ENCODE results near the gene HTN1. TPM values are rescaled to one million over a fixed set of nuclear protein-coding genes. Genes with fewer than 3 reads are reported as not detected.
"Not testable (repeated sequence)": the region's sequence is repeated elsewhere in the genome, so short reads cannot be mapped to it uniquely, and the experiment has no call there.

The HTN1 gene
- total RNA-seq (2011; cell fraction: chromatin; rRNA removed; ENCODE audit: low replicate concordance): not detected in 2 replicates
- total RNA-seq (2011; cell fraction: nucleolus; rRNA removed): not detected in 2 replicates
- total RNA-seq (2011; cell fraction: nucleoplasm; rRNA removed): not detected in 2 replicates
- total RNA-seq (2014; rRNA removed) (not detected in 2 replicates), total RNA-seq (2014; rRNA removed; fragmentation: Illumina TruSeq; extraction: Trizol) (not detected in 2 replicates), total RNA-seq (2015; rRNA removed; fragmentation: Illumina TruSeq; extraction: Trizol) (not detected in 2 replicates), total RNA-seq (2021) (not detected in 2 replicates), polyA plus RNA-seq (2011; rRNA removed) (not detected in 2 replicates), polyA plus RNA-seq (2014; fragmentation: Illumina TruSeq; extraction: Trizol) (not detected in 2 replicates), polyA plus RNA-seq (2014; fragmentation: Nextera tagmentation; extraction: Ambion mirVana) (not detected), polyA plus RNA-seq (2014; rRNA removed) (not detected in 2 replicates), polyA minus RNA-seq (2011; rRNA and poly(A)+ RNA removed) (not detected in 2 replicates), Bru-seq, nascent RNA (not detected), BruChase-seq, experiment 1, labeled RNA remaining after a 2-hour chase (not detected), BruChase-seq, experiment 2, labeled RNA remaining after a 6-hour chase (not detected)
- not detected in 2 replicates for polyA plus RNA-seq (2011; cell fraction: cytosol; rRNA removed)
- not detected in 2 replicates for polyA plus RNA-seq (2011; cell fraction: nucleus; rRNA removed)
- polyA plus RNA-seq (2012): not detected in 2 replicates
- not detected in 2 replicates for polyA minus RNA-seq (2011; cell fraction: cytosol; rRNA and poly(A)+ RNA removed)
- not detected in 2 replicates for polyA minus RNA-seq (2011; cell fraction: nucleus; rRNA and poly(A)+ RNA removed)
- long read RNA-seq, experiment 1: 0 reads
- long read RNA-seq, experiment 2: 0 reads
- long read RNA-seq, experiment 3: 0 reads

GRCh38 chr4:70050138-70050537 is at the start of gene HTN1:
Gene HTN1, plus strand, starts transcription at chr4:70050438. Its CDS starts 2,639 bp downstream, at chr4:70053077.
- H3K4me3 ChIP-seq; H4K20me1 ChIP-seq (replicated peaks; ENCODE audit: control insufficient read depth, insufficient read depth, low read length); ATAC-seq; H3K9me1 ChIP-seq (ENCODE audit: control insufficient read depth, insufficient read depth, low read length); H3K79me2 ChIP-seq (ENCODE audit: control insufficient read depth, insufficient read depth, low read length); BruUV-seq (replicated peaks); H3K27ac ChIP-seq (ENCODE audit: extremely low read depth, low read depth, low read length); H3K9ac ChIP-seq (ENCODE audit: insufficient read depth in 1 of 2, low read depth in 2 of 2, low read length in 2 of 2); H2AFZ ChIP-seq (ENCODE audit: low read depth, low read length); H3K9me3 ChIP-seq (replicated peaks; ENCODE audit: control insufficient read depth, insufficient read depth, low read depth, low read length); POLR2A ChIA-PET; H3K36me3 ChIP-seq (ENCODE audit: control insufficient read depth, insufficient read depth, low read length); DNase-seq (ENCODE audit: extremely low read depth in 1 of 4, low spot score in 3 of 4); H3K4me2 ChIP-seq (ENCODE audit: insufficient read depth, low read length); FAIRE-seq; intact Hi-C loops (cut with micrococcal nuclease); H3K4me1 ChIP-seq (replicated peaks in 1 of 2; ENCODE audit: control insufficient read depth in 2 of 2, insufficient read depth in 2 of 2, low read length in 2 of 2); in situ Hi-C loops (cut with MboI); H3K27me3 ChIP-seq (ENCODE audit: control insufficient read depth in 2 of 2, insufficient read depth in 2 of 2, low read length in 2 of 2); CTCF ChIA-PET (ENCODE audit: low intra/inter-chr PET ratio): not testable (repeated sequence)
- WGBS (ENCODE audit: insufficient coverage, low coverage, missing lambda C conversion rate): 0% methylated on average over 4 of the region's 6 CpGs

DNA sequence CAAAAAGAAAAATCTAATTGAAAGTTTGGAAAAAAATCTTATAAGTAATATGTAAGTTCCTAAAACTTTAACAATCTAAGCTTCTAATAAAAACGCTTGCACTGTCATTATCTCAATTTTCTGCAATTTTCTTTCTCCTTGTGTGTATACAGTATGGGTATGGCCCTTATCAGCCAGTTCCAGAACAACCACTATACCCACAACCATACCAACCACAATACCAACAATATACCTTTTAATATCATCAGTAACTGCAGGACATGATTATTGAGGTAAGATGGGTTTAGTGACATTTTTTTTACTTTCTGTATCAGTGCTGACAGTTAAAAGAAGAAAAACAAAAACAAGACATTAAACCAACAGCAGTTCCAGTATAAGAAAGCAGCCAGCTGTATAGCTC is 49.5 kb upstream of the HTN1 start:
- Histone ChIP-seq H3K4me3 (no peak overlapping the region), H3K9me1 (ENCODE audit: control insufficient read depth, insufficient read depth, low read length) (no peaks in the 10 kb centered on the region), H3K9me3 (replicated peaks; ENCODE audit: control insufficient read depth, insufficient read depth, low read depth, low read length) (no peaks in the 10 kb centered on the region), H3K79me2 (ENCODE audit: control insufficient read depth, insufficient read depth, low read length) (no peaks in the 10 kb centered on the region), H4K20me1 (replicated peaks; ENCODE audit: control insufficient read depth, insufficient read depth, low read length) (no peaks in the 10 kb centered on the region), H3K27ac (ENCODE audit: extremely low read depth, low read depth, low read length) (no peak overlapping the region), H3K36me3 (ENCODE audit: control insufficient read depth, insufficient read depth, low read length) (no peaks in the 10 kb centered on the region), H3K9ac (ENCODE audit: insufficient read depth in 1 of 2, low read depth in 2 of 2, low read length in 2 of 2) (no peak overlapping the region), H3K4me2 (ENCODE audit: insufficient read depth, low read length) (no peak overlapping the region), H3K4me1 (replicated peaks in 1 of 2; ENCODE audit: control insufficient read depth in 2 of 2, insufficient read depth in 2 of 2, low read length in 2 of 2) (no peaks in the 10 kb centered on the region), H2AFZ (ENCODE audit: low read depth, low read length) (no peak overlapping the region), H3K27me3 (ENCODE audit: control insufficient read depth in 2 of 2, insufficient read depth in 2 of 2, low read length in 2 of 2) (no peaks in the 10 kb centered on the region)
- no peak for ATAC-seq
- intact Hi-C loops (cut with micrococcal nuclease) (no loop called here), in situ Hi-C loops (cut with MboI) (no loop called here)
- TF ChIP-seq ARID4B (CRISPR knock-in tag; IDR thresholded peaks at IDR 0.05) (no peak), ZNF79 (CRISPR knock-in tag; IDR thresholded peaks at IDR 0.05; ENCODE audit: low read depth) (no peak), ZNF282 (CRISPR knock-in tag; IDR thresholded peaks at IDR 0.05) (no peak), POLR2AphosphoS5 (IDR thresholded peaks at IDR 0.05; ENCODE audit: control insufficient read depth, insufficient read depth, low read depth, low read length) (no peak), MCM7 (IDR thresholded peaks at IDR 0.05) (no peak), TARDBP (IDR thresholded peaks at IDR 0.05) (no peak), U2AF2 (optimal IDR thresholded peaks at IDR 0.05; ENCODE audit: low read depth, low read length) (no peak), HDAC6 (IDR thresholded peaks at IDR 0.05; ENCODE audit: low read depth, low read length) (no peak), MAZ (CRISPR knock-in tag; conservative IDR thresholded peaks at IDR 0.05 in 1 of 2, IDR thresholded peaks at IDR 0.05 in 1 of 2) (no peak)
- 0% methylated on average over 1 of the region's 1 CpG for WGBS (ENCODE audit: insufficient coverage, low coverage, missing lambda C conversion rate)
- FAIRE-seq: no peak
- BruUV-seq (replicated peaks): no TSS peak
- no peak for DNase-seq (ENCODE audit: extremely low read depth in 1 of 4, low spot score in 3 of 4)
- ChIA-PET CTCF (ENCODE audit: low intra/inter-chr PET ratio) (no interaction called here), POLR2A (no interaction called here)

Data from K562 (cell line).